Fibroblast of peridontal ligament (primary cell): ENCODE data around the gene IL1RL2.

Experiments
- DNase-seq: peaks from one replicate; pipeline ENCODE4 v3.0.0-alpha.2; 2010; ENCODE audit errors: extremely low read depth

IL1RL2 gene

DNA sequence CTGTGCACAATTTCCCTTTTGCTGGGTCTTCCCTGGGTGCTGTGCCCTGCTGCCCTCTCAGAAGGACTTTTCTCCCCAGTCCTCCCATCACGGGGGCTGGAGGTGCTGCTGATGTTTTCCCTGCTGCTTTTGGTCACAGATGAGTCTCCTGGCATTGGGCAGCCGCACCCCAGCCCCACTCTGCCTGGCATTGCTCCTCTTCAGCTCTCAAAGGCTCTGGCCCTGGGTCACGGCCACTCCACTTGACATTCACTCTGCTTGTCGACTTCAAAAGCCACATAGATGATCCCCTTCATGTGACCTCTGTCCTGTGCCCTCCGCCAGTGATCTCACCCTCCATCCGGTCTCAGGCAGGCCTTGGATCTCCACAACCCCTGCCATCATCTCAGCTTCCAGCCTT is 81.0 kb downstream of the IL1RL2 start:
- DNase-seq, result no peak

DNA sequence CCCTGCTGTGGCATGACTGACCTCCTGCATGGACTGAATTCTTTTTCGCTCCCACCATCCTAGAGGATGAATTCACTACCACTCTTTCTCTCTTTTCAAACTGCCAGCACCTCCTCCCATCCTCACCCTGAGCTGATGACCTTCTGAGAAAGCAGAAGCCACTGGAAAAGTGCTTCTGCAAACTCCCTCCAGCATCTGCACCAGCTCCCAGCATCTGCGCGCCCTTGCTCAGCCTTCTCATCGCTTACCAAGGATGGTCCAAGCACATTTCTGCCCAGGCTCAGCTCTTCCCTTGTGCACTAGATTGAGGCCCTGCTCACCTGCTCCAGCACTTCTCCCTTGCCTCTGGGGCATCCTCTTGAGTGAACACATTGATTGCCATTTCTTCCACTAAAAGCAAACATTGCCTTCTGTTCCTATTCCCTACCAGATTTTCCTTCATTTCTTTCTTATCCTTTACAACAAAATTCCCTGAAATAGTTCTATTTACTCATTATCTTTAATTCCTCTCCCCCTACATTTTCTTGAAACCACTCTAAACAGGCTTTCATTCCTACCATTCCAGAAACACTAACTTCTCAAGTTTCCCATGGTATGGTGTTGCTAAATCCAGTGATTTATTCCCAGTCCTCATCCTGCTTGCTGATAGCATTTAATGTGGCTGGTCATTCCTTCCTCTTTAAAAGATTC is 81.8 kb downstream of the IL1RL2 start:
- peak; percentile 87 for DNase-seq

DNA sequence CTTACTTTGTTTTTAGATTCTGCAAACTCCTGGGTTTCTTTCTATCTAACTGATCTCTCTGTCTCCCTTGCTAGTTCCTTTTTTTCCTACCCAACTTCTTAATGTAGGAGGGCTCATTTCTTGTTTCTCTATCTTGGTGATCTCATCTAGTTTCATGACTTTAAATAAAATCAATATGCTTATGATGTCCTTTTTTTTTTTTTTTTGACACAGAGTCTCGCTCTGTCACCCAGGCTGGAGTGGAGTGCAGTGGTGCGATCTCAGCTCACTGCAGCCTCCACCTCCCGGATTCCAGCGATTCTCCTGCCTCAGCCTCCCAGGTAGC is 82.3 kb downstream of the IL1RL2 start:
- DNase-seq, result no peak

DNA sequence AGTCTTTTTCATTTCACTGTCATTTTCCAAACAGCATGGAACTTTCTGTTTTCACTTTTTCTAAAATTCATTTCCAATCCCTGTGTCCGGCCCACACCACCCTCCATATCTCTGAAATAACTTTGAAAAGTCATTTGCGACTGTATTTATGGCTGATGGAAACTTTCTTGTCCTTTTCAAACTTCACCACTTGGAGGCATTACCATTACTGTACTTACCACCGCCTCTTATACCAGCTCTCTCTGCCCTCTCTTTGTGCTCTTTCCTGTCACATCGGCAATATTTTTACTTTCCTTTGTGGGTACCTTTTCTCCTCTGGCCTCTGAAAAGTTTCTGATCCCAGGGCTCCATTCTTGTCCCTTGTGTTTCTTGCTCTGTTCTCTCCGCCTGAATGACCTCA is 85.0 kb downstream of the IL1RL2 start:
- no peak for DNase-seq

GRCh38 chr2:102273619-102274211 is 86.9 kb downstream of the IL1RL2 start:
- DNase-seq, result no peak

DNA sequence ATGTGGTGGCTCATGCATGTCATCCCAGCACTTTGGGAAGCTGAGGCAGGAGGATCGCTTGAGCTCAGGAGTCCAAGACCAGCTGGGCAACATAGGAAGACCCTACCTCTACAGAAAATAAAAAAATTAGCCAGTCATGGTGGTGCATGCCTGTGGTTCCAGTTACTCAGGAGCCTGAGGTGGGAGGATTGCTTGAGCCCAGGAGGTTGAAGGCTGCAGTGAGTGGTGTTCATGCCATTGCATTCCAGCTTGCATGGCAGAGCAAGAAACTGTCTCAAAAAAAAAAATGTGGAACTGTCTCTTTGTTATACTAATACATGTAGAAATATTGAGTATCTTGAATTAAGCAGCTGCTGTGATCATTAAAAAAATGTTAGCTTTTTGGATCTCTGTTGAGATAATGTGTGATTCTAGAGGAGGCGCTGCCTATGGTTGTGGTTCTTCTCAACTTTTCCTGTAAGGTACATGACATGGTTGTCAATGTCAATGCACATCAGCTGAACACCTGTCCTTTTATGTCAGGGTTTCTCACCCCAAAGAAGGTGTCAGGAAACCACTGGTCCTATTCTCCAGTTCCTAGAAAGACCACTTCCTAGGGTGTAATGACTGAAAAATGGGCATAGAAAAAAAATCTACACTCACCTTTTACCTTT is 89.9 kb downstream of the IL1RL2 start:
- DNase-seq, result no peak

DNA sequence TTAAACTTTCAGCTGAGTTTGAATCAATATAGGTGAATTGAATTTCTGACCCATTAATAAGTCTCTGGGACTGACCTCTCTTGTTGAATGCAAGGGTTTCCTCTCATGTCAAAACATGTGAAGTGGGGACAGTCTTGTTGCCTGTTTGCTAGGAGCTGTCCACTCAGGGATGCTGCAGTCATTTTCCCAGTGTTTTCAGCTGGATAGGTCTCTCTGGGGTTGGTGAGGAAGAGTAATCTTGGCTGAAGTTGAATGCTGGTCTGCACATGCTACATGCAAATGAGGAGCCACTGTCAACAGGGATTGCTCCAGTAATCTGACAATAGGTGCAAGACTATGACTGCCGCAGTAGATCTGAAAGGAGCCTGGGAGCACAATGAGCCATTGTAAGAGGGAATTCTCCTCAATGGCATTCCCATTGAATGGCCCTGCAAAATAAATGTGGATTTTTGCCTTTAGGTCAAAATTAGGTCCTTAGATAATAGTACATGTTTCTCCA is 90.4 kb downstream of the IL1RL2 start:
- DNase-seq, result no peak

DNA sequence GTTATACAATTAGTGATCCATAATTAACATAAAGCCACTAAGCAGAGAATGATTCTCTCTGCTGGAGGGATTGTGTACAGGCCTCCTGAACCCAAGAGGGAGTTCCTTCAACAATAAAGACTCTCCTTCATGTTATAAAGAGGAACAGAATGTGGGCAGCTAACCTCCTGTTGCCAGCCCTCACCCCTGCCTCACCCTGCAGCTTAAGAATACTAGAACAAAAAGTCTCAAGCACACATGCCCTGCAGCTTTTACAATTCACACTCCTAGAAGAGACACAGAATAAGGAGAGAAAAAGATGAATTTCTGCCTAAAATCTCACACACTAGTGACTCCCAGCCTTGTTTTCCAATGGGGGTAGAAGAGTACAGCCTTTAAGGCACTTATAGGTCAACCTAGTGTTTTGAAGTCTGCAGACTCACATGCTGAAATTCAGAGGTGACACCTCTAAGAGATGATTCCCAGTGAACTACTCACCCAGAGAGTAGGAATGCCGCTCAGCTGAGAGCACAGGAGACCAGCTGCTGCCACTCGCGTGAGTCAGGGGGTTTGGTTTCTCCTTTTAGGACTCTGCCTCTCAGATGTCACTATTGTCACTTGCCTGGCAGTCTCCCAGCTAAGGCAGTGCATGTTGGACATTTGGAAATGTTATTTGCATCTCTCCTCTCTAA is 92.0 kb downstream of the IL1RL2 start:
- no peak for DNase-seq

- DNase-seq, result no peak
Measured at GRCh38 chr2:102279391-102279735, 92.5 kb downstream of the IL1RL2 start.

- no peak for DNase-seq
Measured at GRCh38 chr2:102282678-102283091, 95.9 kb downstream of the IL1RL2 start.

- no peak for DNase-seq
Measured at GRCh38 chr2:102283996-102284395, 97.2 kb downstream of the IL1RL2 start.

- DNase-seq, result no peak
Measured at GRCh38 chr2:102284611-102285010, 97.8 kb downstream of the IL1RL2 start.

DNA sequence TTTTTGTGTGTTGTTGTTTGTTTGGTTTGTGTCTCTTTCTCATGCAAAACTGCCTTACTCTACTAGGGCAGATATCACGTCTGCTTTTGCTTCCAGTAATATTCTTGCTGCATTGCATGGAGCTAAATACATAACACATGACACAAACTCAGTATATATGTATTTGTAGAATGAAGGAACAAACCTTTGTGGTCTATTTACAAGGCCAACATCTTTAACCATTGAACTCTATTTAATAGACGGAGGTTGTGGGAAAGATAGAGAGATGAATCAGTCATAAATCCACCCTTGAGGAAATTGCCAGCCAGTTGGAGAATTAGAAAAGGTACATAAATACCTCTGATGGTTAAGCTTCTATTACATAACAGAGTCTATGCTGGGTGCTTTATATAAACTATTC is 98.5 kb downstream of the IL1RL2 start:
- DNase-seq, result no peak

- DNase-seq, result no peak
Measured at GRCh38 chr2:102286041-102286440, 99.2 kb downstream of the IL1RL2 start.

DNA sequence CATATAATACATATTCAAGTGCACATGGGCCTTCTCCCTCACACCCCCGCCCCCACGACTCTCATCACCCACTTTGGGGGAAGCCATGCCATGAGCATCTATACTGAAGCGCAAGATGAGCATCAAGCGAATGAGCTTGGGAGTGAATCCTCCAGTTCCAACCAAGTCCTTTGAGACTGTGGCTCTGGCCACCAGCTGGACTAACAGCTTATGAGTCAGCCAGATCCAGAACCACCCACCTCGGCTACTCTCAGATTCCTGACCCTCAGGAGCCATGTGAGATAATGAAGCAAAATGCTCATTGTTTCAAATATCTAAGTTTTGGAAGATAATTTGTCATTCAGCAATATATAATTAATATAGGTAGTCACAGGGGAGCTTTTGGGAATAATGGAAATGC is 102.3 kb downstream of the IL1RL2 start:
- no peak for DNase-seq
